Transverse colon (tissue), 4 donors: Measurements from ENCODE around the gene CHAT.

Experiments used
- POLR2AphosphoS5 ChIP-seq, 3 donors: sonication (generic); formaldehyde crosslinking; IDR thresholded peaks; one replicate each; pipeline ENCODE4 v1.6.1; 2016; ENCODE audit warnings: antibody characterized with exemption in 3 of 3
- TF ChIP-seq, protein P1 (sequence below), 5 experiments: fragments of 200-600 bp in 3 of 5; fragments of 450-650 bp in 2 of 5; sonication (generic) in 3 of 5; IDR thresholded peaks; 1 replicate in 2 of 5; 2 replicates in 3 of 5; pipeline ENCODE4 v1.5.1; 2016 to 2017; ENCODE audit warnings: antibody characterized with exemption in 5 of 5, inconsistent platforms in 3 of 5, mild to moderate bottlenecking in 2 of 5, moderate library complexity in 1 of 5

DNA sequence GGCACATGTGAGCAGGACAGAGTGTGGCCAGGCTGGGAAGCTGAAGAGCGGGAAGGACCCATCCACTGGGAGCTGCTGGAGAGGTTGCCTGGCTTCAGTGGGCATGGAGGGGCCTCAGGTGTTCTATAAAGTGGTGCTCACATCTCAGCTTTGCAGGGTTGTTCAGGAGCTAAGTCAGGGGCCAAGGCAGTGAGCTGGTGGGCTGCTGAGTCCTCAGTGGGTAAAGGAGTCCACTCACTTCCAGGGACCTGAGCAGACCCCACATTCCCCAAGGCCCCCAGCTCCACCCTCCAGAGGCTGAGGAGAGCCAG is 36.8 kb downstream of the CHAT start:
- TF ChIP-seq, protein P1, sequence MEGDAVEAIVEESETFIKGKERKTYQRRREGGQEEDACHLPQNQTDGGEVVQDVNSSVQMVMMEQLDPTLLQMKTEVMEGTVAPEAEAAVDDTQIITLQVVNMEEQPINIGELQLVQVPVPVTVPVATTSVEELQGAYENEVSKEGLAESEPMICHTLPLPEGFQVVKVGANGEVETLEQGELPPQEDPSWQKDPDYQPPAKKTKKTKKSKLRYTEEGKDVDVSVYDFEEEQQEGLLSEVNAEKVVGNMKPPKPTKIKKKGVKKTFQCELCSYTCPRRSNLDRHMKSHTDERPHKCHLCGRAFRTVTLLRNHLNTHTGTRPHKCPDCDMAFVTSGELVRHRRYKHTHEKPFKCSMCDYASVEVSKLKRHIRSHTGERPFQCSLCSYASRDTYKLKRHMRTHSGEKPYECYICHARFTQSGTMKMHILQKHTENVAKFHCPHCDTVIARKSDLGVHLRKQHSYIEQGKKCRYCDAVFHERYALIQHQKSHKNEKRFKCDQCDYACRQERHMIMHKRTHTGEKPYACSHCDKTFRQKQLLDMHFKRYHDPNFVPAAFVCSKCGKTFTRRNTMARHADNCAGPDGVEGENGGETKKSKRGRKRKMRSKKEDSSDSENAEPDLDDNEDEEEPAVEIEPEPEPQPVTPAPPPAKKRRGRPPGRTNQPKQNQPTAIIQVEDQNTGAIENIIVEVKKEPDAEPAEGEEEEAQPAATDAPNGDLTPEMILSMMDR (IDR thresholded peaks at IDR 0.05) = no peak
- no peak for TF ChIP-seq POLR2AphosphoS5 (IDR thresholded peaks at IDR 0.05)
